Stimulated activated CD4-positive, alpha-beta T cell treated with anti-CD3 and anti-CD28 coated beads, Interleukin-1b, Interleukin-23, amount 100 ng/mL, for 24 hours (primary cell): Measurements from ENCODE around the gene AMBRA1.

Source experiments
- DNase-seq, 4 experiments: peaks; one replicate each; pipeline ENCODE4 v3.0.0-alpha.2; 2020; ENCODE audit warnings: low read depth in 4 of 4, low spot score in 1 of 4

Gene AMBRA1

GRCh38 chr11:46450846-46451477 is 142.9 kb downstream of the AMBRA1 start:
- DNase-seq, result no peak

- no peak for DNase-seq
Measured at GRCh38 chr11:46447544-46447943, 146.3 kb downstream of the AMBRA1 start.

GRCh38 chr11:46445920-46446771 is 147.7 kb downstream of the AMBRA1 start:
- DNase-seq, result no peak

GRCh38 chr11:46445192-46445919 is 148.5 kb downstream of the AMBRA1 start:
- no peak for DNase-seq

- DNase-seq, result no peak
Measured at GRCh38 chr11:46444305-46444704, 149.5 kb downstream of the AMBRA1 start.

GRCh38 chr11:46438211-46438610 is 155.6 kb downstream of the AMBRA1 start:
- no peak for DNase-seq

- no peak for DNase-seq
Measured at GRCh38 chr11:46437122-46437689, 156.6 kb downstream of the AMBRA1 start.

GRCh38 chr11:46436113-46436512 is 157.7 kb downstream of the AMBRA1 start:
- no peak for DNase-seq

GRCh38 chr11:46435679-46436078 is 158.1 kb downstream of the AMBRA1 start:
- DNase-seq, result no peak

- no peak for DNase-seq
Measured at GRCh38 chr11:46431211-46431610, 162.6 kb downstream of the AMBRA1 start.

- no peak for DNase-seq
Measured at GRCh38 chr11:46429717-46430116, 164.1 kb downstream of the AMBRA1 start.

- no peak for DNase-seq
Measured at GRCh38 chr11:46427364-46427763, 166.5 kb downstream of the AMBRA1 start.

- DNase-seq, result no peak
Measured at GRCh38 chr11:46426233-46426991, 167.4 kb downstream of the AMBRA1 start.

- no peak for DNase-seq
Measured at GRCh38 chr11:46422588-46422987, 171.2 kb downstream of the AMBRA1 start.

- no peak for DNase-seq
Measured at GRCh38 chr11:46421257-46421880, 172.5 kb downstream of the AMBRA1 start.

- DNase-seq, result no peak
Measured at GRCh38 chr11:46420513-46420912, 173.3 kb downstream of the AMBRA1 start.

- no peak for DNase-seq
Measured at GRCh38 chr11:46418751-46419150, 175.1 kb downstream of the AMBRA1 start.

GRCh38 chr11:46417711-46418110 is 176.1 kb downstream of the AMBRA1 start:
- DNase-seq, result no peak

GRCh38 chr11:46414879-46415278 is 178.9 kb downstream of the AMBRA1 start:
- no peak for DNase-seq

- no peak for DNase-seq
Measured at GRCh38 chr11:46414466-46414796, 179.4 kb downstream of the AMBRA1 start.
